SU-DHL-6 (cell line): ENCODE data around the gene ITSN1.

Experiments
- H2AFZ ChIP-seq: fragments of 200-600 bp; sonication (generic); 2 replicates; pipeline ENCODE4 v1.6.1; 2014; ENCODE audit warnings: low read depth, mild to moderate bottlenecking, moderate library complexity, mixed read lengths, antibody characterized with exemption, low read length; ENCODE audit not compliant: severe bottlenecking
- H3F3A ChIP-seq: fragments of 200-600 bp; shearing (Covaris generic); 2 replicates; pipeline ENCODE4 v1.6.0; 2016; ENCODE audit warnings: antibody characterized with exemption, mild to moderate bottlenecking; ENCODE audit not compliant: insufficient read depth
- H3K27ac ChIP-seq: fragments of 200-600 bp; sonication (generic); 2 replicates; pipeline ENCODE4 v1.5.1; 2016; ENCODE audit warnings: low read depth, mild to moderate bottlenecking, low read length, moderate library complexity, mixed read lengths
- H3K27me3 ChIP-seq: fragments of 200-600 bp; sonication (generic), shearing (Covaris generic); 2 replicates; pipeline ENCODE4 v1.6.0; 2014; ENCODE audit warnings: mild to moderate bottlenecking, low read length
- H3K36me3 ChIP-seq: fragments of 200-600 bp; sonication (generic); 2 replicates; pipeline ENCODE4 v1.6.1; 2014; ENCODE audit warnings: mild to moderate bottlenecking, low read length, mixed read lengths
- H3K4me2 ChIP-seq: fragments of 300-600, 200-600 bp; shearing (Covaris generic), sonication (generic); 2 replicates; pipeline ENCODE4 v1.6.0; 2014; ENCODE audit warnings: low read length, low read depth, mild to moderate bottlenecking; ENCODE audit not compliant: poor library complexity, severe bottlenecking
- H3K4me3 ChIP-seq: fragments of 200-600 bp; sonication (generic); 2 replicates; pipeline ENCODE4 v1.5.1; 2014; ENCODE audit warnings: antibody characterized with exemption, low read length, mild to moderate bottlenecking, mixed read lengths; ENCODE audit not compliant: insufficient read depth, poor library complexity, severe bottlenecking
- H3K79me2 ChIP-seq: fragments of 200-600 bp; sonication (generic); 2 replicates; pipeline ENCODE4 v1.6.1; 2014; ENCODE audit warnings: mild to moderate bottlenecking, low read length, moderate library complexity; ENCODE audit not compliant: insufficient read depth
- H3K9ac ChIP-seq: fragments of 200-600 bp; sonication (generic); 2 replicates; pipeline ENCODE4 v1.7.0; 2014; ENCODE audit warnings: mild to moderate bottlenecking, low read length
- H3K9me2 ChIP-seq: fragments of 200-600 bp; sonication (generic); replicated peaks from 2 replicates; pipeline ENCODE4 v1.6.1; 2014; ENCODE audit warnings: low read length; ENCODE audit not compliant: insufficient read depth
- H3K9me3 ChIP-seq: fragments of 200-600 bp; sonication (generic); 2 replicates; pipeline ENCODE4 v1.6.1; 2014; ENCODE audit warnings: low read length, mixed read lengths; ENCODE audit not compliant: insufficient read depth
- H4K20me1 ChIP-seq: fragments of 200-600 bp; sonication (generic); 2 replicates; pipeline ENCODE4 v1.6.1; 2014; ENCODE audit warnings: low read depth, mild to moderate bottlenecking, antibody characterized with exemption, low read length, moderate library complexity, mixed read lengths
- EZH2phosphoT487 ChIP-seq: fragments of 200-600 bp; sonication (generic), shearing (Covaris generic); conservative IDR thresholded peaks from 2 replicates; pipeline ENCODE4 v1.6.1; 2018; ENCODE audit warnings: mild to moderate bottlenecking, antibody characterized with exemption, low read length, moderate library complexity, mixed read lengths
- TF ChIP-seq, protein P1 (sequence below): fragments of 200-600 bp; sonication (generic); IDR thresholded peaks from one replicate; pipeline ENCODE4 v1.5.1; 2017; ENCODE audit warnings: antibody characterized with exemption, mild to moderate bottlenecking, low read length, moderate library complexity; ENCODE audit not compliant: insufficient read depth, poor library complexity, severe bottlenecking

Gene ITSN1

DNA sequence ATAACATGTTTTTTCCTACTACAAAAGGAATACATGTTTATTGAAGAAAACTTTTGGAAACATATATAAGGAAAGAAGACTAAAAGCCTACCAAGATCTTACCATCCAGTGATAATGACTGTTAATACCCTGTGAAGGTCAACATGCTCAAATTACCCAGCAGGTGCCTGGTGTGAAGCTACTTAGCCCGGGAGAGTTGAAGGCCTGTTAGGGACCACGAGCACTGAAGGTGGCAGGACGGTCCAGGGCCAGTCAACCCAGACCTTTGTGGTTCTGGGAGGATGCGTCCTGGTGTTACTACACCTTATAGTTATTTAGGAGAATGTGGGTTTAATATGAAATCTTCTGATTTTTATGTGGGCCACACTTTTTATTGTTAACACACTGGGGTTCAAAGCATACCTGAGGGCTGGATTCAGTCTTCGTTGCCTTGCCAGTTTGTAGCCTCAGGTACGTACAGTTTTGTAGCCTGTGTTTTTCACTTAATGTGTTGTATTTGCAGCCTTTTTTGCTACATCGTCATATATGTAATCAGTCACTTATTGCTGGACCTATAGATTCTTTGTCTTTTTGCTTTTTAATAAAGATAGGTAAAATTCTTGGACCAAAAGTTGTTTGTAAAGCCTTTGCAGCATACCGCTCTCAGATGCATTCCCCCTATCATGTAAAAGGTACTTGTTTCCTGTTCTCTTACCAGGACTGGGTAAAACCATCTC lies 9.8 kb downstream of the ITSN1 start:
- Histone ChIP-seq H3K36me3 (no peaks in the 10 kb centered on the region), H3K9me2 (no peaks in the 10 kb centered on the region), H3K4me3 (no peak overlapping the region), H4K20me1 (no peaks in the 10 kb centered on the region), H2AFZ (no peak overlapping the region), H3K79me2 (no peaks in the 10 kb centered on the region), H3K27ac (no peak overlapping the region), H3F3A (no peaks in the 10 kb centered on the region), H3K4me2 (no peak overlapping the region), H3K9me3 (no peaks in the 10 kb centered on the region), H3K9ac (no peak overlapping the region), H3K27me3 (no peaks in the 10 kb centered on the region)
- no peak for TF ChIP-seq EZH2phosphoT487
- TF ChIP-seq, protein P1, sequence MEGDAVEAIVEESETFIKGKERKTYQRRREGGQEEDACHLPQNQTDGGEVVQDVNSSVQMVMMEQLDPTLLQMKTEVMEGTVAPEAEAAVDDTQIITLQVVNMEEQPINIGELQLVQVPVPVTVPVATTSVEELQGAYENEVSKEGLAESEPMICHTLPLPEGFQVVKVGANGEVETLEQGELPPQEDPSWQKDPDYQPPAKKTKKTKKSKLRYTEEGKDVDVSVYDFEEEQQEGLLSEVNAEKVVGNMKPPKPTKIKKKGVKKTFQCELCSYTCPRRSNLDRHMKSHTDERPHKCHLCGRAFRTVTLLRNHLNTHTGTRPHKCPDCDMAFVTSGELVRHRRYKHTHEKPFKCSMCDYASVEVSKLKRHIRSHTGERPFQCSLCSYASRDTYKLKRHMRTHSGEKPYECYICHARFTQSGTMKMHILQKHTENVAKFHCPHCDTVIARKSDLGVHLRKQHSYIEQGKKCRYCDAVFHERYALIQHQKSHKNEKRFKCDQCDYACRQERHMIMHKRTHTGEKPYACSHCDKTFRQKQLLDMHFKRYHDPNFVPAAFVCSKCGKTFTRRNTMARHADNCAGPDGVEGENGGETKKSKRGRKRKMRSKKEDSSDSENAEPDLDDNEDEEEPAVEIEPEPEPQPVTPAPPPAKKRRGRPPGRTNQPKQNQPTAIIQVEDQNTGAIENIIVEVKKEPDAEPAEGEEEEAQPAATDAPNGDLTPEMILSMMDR, result no peak

DNA sequence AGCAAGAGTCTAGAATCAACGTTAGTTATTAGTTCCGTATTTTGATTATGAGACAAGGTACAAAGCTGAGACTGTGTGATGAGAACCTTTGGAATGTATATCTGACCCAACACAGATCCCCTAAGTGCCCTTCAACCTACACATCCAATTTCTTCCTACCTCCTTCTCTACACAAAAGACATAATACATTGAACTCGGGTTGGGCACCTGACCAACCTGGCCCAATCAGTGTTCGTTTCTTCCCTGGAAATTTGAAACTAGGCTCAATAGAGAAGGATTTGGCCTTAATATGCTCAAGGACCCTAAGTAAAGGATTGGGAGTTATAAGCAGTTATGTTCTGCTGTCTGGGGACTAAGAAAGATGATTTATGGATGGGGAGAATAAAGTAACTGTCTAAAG lies 12.1 kb downstream of the ITSN1 start:
- Histone ChIP-seq H3K9me3 (no peaks in the 10 kb centered on the region), H4K20me1 (no peaks in the 10 kb centered on the region), H3K4me3 (no peak overlapping the region), H3K9me2 (no peaks in the 10 kb centered on the region), H3K36me3 (no peaks in the 10 kb centered on the region), H3F3A (no peaks in the 10 kb centered on the region), H3K9ac (no peak overlapping the region), H3K27ac (no peak overlapping the region), H2AFZ (no peak overlapping the region), H3K79me2 (no peaks in the 10 kb centered on the region), H3K27me3 (no peaks in the 10 kb centered on the region), H3K4me2 (no peak overlapping the region)
- TF ChIP-seq EZH2phosphoT487, result no peak
- TF ChIP-seq, protein P1, result no peak

DNA sequence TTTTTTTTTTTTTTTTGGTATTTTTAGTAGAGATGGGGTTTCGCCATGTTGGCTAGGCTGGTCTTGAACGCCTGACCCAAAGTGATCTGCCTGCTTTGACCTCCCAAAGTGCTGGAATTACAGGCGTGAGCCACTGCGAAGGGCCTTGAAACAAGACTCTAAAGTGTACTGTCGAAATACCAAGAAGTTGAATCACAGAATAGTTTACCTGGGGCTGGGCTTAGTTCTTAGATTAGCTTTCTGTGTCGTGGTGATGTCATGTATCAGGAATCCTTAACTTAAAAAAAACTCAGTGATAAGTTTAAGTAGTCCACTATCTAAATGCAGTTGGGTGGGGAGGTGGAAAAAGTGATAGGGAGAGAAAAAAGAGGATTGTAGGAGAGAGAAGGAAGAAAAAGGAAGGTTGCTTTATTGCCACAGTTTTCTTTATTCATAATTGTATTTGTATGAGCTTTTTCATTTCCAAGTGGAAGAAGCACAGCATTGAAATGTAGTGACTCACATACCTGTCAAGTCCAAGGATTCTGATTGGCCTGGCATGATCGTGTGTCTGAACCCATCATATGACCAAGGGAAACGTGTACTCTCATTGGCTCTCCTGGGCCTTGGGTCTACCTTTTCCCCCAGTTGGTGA lies 13.4 kb downstream of the ITSN1 start:
- H3K36me3 ChIP-seq, result no peaks in the 10 kb centered on the region
- no peaks in the 10 kb centered on the region for H3F3A ChIP-seq
- no peaks in the 10 kb centered on the region for H3K79me2 ChIP-seq
- H4K20me1 ChIP-seq, result no peaks in the 10 kb centered on the region
- H2AFZ ChIP-seq, result no peak overlapping the region
- H3K27ac ChIP-seq, result no peak overlapping the region
- TF ChIP-seq, protein P1, result no peak
- no peak for TF ChIP-seq EZH2phosphoT487
- no peaks in the 10 kb centered on the region for H3K9me2 ChIP-seq
- no peaks in the 10 kb centered on the region for H3K27me3 ChIP-seq
- H3K4me3 ChIP-seq, result no peak overlapping the region
- peaks cover 4% of the 10 kb centered on the region; the same call in 1 of the 2 replicates for H3K9me3 ChIP-seq
- H3K4me2 ChIP-seq, result no peak overlapping the region
- no peak overlapping the region for H3K9ac ChIP-seq
